Superior temporal gyrus (tissue), 1 donor: ENCODE measurements around the gene PTBP1.
A peak's percentile ranks its signal among the peaks of the same experiment; 100 is the strongest.

Experiments
- DNase-seq: peaks from one replicate; pipeline ENCODE4 v3.0.0-alpha.2; 2016; ENCODE audit errors: extremely low spot score

Gene PTBP1

DNA sequence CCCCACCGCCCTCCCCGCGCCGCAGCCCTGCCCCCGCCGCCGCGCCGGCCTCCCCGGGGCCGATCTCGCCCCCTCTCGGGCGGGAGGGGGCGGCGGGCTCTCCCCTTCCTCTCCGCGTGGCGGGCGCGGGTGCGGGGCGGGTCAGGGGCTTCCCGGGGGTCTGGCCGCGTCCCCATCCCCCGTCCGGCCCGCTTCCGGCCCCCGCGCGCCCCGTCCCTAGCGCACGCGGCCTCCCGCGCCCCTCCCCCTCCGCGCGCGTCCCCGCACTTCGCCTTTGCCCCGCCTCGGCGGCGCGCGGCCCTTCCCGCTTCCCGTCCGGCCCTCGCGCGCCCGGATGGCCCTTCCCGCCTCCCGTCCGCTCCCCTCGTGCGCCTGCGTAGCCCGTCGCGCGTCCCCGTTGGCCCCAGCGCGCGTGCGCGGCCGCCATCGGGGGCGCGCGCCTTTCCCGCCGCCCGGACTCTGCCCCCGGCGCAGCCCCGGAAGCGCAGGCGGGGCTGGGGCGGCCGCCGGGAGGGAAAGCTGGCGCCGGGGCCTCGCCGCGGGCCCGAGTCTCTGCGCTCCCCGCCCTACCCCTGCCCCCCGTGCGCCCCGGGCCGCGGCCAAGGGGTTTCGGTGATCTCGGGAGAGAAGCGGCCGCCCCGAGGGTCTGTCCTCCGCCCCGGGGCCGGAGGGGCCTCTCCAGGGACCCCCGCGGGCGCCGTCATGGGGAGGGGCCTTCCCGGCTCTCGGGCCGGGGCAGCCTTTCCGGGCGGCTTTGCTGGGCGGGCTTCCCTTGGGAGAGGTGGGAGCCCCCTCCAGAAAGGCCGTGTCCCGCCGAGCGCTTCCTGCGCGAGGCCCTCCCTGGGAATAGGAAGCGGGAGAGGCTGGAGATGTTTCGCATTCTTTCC is 519 bp downstream of the PTBP1 start:
- DNase-seq, result peak; percentile 70

DNA sequence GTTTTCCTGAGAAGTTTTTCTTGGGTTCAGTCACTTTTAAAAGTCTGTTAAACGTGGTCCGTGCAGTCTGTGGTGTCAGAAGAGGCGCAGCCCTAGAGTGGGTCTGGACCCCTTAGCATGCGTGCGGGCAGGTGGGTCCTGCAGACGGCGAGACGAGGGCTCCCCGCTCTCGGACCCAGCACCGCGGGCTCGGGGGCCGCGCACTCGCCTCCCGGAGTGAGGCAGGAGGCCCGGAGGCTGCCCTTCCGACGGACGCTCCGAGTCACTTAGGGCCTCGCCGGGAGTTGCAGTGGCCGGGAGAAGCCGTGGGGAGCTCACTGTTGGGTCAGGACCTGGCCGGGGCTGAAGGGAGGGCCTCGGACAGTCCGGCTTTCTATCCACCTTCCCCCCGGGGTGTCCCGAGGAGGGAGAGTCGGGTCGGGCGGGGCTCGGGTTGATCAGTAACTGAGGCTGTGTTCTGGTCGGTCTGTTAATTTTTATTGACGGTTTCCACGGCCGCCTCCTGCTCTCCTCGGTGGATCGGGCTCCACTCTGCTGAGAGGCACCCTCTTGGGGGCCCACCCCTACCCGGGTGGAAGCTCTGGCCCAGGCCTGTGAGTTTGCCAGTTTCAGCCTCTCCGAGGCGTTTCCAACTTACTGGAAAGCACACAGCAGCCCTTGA is 1.3 kb downstream of the PTBP1 start:
- DNase-seq, result no peak

DNA sequence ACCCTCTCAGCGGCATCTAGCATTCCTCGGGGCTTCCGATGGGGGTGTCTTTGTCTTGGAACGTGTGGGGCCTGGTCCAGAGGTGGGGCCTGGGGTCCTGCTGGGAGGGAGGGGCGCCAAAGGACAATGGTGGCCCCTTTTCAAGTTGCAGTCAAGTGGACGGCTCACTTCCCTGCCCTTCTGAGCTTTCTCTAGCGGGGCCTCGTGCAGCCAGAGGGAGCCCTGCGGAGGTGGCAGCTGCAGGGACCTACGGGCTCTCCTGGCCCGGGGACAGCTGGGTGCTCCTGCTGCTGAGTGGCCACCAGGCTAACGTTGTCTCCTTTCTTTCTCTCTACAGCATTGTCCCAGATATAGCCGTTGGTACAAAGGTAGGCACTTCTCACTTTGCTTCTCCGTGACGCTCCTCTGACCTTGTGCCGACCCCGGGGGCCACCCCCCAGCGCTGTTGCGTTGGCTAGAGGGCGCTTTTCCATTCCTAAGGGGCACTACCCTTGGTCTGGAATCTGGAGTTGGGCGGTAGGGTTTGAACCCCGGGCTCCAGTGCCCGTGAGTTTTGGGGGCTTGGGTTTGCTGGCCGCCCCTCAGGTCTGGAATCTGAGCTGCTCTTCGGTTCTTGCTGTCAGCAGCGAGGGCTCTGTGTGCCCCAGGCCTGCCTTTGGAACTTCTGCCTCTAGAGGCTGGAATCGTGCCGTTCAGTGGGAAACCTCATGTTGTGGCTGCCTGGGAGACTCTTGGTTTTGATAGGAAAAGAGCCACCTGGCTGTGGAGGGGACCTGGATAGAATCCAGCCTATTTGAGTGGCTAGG is 2.0 kb downstream of the PTBP1 start:
- no peak for DNase-seq

DNA sequence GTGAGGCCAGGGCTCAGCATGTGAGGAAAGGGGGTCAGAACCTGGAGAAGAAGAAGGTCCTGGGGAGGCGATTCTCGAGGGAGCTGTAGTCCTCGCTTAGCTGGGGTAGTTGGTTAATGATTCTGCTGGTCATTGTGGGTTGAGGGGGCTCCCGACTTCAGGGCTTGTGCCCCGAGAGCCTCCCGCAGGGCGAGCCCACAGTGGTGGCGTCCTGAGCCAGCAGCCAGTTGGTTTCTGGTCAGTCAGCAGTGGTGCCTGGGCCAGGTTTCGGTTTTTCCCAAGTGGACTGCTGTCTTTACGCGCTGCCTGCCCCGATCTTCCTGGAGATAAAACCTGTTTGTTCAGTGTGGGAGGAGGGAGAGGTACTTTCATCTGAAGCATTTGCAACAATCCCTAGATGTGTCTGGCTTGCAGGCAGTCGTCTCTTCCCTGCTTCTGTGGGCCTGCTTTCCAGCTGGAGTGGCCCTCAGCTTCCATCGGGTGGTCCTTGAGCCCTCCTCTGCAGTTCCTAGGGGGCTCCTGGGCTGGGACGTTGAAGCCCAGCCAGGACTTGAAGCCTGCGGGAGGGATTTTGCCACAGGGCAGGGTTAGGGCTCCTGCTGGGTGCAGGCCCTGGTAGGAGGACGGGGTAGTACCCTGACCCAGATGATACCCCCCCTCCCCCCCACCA is 3.2 kb downstream of the PTBP1 start:
- DNase-seq, result no peak

DNA sequence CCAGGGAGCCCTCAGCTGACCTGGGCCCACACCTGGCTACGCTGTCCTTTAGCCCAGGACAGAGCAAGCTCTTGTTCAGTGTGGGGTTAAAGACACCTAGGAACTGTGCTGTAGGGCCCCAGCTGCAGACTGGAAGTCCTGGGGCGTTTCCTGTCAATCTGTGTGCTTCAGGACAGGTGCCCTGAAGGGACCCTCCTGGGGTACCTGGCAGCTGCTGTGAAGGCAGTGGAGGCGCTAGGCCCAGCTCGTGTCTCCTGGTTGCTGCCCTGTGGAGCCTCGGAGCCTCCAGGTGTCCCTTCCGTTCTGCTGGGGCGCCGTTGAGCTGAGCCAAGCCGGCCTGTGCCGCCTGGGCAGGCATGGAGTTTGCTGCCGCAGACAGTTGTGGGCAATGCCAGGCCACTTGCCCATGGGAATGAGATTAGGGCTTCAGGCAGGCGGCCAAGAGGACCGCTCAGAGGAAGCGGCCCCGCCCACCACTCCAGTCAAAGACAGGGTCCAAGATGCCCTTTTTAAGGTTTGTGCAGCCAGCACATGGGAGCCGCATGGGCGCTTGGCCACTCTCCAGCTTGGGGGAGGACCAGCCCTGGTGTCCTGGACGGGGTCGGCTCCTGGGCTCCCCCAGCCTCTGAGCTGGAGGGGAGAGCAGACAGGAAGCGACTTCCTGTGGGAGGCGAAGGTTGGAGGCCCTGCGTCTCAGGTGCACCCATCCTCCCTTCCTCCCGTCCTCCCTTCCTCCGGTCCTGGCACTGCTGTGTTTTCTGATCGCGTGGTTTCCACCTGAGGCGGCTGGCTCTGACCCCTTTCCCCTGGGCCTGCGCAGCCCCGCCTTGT is 4.0 kb downstream of the PTBP1 start:
- DNase-seq, result no peak

DNA sequence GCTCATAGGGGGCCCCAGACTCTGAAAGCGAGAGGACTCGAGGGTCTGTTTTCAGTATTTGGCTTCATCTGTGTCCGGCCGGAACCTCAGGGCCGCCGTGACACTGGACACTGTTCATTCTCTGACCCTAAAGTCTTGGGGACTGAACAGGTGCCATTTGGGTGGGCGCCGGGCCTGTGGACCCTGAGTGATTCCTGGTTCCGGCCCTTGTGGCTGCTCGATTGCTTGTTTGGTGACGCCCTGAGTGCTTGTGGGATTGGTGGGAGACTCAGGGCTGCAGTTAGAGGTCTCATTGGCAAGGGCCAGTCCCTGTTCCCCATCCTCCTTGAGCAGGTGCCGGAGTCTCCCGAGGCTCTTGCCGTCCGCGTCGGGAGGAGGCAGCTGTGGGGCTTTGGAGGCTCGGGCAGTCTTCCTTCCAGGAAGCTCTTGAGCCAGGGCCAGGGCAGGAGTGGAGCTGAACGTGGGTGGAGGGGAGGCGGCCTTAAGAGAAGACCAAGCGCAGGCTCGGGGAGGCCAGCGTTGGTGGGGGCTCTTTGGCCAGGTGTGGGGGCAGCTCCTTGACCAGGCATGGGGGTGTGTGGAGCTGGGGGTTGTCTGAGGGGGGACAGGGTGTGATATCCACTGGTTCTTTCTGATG is 4.7 kb downstream of the PTBP1 start:
- DNase-seq, result no peak

DNA sequence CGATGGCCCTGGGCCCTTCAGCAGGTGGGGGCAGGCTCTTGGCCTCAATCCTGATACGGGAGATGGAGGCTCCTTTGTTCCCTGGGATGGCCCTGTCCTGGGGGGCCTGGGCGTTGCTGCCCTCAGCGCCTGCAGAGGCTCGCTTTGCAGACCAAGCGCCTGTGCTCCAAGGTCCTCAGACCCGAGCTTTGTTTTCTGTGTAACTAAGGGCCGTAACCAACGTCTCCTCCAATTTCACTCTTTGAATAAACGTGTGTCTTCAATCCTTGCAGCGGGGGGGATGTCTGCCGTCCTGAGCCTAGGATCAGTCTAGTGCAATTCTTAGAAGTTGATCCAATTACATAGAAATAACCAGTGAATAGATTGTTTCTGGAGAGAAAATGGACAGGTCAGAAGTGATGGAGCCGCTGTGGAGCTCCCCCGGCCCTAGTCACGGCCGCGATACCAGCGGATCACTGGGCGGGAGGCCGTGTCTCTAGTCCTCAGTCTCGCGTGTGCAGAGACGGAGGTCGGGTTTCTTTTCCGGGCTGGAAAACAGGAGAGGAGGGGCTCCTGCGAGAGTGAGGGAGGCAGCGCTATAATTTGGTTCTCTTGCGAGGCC is 5.3 kb downstream of the PTBP1 start:
- no peak for DNase-seq

DNA sequence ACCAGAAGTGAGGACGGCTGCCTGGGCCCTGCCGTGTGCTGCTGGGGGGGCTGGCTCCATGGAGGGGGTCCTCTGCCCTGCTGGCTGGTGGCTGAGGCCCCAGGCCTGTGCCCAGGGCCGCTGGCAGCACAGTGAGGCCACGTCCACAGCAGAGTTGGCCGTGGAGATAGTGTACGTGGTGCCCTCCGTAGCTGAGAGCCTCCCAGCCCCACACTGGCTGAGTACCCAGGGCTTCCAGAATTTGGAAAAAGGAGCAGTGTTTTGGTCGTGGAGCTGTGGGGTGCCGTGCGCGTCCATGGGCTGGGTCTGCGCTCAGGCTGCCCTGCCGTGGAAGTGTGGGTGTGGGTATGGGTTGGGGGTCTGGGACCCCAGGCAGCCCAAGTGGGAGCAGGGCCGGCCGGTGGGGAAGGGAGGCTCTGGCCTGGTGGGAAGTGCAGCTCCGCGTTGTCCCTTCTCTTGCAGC is 5.9 kb downstream of the PTBP1 start:
- DNase-seq, result no peak

DNA sequence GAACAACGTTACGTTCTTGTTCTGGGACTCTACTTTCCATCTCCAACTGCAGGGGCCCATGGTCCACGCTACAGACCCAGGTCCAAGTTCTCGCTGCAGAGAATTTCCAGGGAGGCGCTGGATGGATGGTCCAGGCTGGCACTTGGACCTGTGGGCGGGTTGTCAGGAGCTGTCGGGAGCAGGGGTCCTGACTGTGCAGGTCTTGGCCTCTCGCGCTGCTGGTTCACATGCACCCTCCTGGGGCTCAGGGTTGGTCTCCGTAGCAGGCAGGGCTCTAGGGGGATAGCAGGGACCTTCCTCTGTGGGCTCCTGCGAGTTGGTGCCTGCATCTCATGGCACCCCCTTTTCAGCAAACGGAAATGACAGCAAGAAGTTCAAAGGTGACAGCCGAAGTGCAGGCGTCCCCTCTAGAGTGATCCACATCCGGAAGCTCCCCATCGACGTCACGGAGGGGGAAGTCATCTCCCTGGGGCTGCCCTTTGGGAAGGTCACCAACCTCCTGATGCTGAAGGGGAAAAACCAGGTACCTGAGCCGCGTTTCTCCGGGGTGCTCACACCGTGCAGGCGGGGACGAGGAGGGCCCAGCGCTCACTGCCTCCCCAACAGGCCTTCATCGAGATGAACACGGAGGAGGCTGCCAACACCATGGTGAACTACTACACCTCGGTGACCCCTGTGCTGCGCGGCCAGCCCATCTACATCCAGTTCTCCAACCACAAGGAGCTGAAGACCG is 6.6 kb downstream of the PTBP1 start:
- no peak for DNase-seq

DNA sequence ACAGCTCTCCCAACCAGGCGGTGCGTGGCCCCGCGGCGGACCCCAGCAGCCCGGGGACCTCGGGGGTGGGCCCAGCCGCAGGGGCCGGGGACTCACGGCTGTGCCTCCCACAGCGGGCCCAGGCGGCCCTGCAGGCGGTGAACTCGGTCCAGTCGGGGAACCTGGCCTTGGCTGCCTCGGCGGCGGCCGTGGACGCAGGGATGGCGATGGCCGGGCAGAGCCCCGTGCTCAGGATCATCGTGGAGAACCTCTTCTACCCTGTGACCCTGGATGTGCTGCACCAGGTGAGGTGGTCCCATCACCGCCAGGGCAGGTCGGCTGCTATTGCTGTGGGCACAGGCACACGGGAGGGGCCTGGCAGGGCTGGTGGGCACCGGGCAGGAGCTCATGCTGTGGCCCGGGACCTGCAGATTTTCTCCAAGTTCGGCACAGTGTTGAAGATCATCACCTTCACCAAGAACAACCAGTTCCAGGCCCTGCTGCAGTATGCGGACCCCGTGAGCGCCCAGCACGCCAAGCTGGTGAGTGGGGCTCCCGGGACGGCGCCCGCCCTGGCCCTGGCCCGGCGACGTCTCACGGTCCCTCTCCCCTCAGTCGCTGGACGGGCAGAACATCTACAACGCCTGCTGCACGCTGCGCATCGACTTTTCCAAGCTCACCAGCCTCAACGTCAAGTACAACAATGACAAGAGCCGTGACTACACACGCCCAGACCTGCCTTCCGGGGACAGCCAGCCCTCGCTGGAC is 7.3 kb downstream of the PTBP1 start:
- no peak for DNase-seq

DNA sequence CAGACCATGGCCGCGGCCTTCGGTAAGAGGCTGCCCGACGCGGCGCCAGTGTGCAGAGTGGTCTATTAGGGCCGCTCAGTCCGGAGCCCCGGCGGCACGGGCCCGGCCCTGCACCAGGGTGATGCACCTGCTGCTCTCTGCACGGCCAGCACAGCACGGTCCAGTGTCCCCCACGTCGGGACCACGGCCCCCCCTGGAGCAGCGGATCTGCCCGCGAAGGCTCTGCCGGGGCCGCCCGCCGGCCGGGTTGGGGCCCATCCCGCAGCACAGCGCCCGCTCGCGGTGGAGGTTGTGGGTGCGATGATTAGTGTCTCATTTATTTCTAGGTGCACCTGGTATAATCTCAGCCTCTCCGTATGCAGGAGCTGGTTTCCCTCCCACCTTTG is 7.9 kb downstream of the PTBP1 start:
- no peak for DNase-seq

DNA sequence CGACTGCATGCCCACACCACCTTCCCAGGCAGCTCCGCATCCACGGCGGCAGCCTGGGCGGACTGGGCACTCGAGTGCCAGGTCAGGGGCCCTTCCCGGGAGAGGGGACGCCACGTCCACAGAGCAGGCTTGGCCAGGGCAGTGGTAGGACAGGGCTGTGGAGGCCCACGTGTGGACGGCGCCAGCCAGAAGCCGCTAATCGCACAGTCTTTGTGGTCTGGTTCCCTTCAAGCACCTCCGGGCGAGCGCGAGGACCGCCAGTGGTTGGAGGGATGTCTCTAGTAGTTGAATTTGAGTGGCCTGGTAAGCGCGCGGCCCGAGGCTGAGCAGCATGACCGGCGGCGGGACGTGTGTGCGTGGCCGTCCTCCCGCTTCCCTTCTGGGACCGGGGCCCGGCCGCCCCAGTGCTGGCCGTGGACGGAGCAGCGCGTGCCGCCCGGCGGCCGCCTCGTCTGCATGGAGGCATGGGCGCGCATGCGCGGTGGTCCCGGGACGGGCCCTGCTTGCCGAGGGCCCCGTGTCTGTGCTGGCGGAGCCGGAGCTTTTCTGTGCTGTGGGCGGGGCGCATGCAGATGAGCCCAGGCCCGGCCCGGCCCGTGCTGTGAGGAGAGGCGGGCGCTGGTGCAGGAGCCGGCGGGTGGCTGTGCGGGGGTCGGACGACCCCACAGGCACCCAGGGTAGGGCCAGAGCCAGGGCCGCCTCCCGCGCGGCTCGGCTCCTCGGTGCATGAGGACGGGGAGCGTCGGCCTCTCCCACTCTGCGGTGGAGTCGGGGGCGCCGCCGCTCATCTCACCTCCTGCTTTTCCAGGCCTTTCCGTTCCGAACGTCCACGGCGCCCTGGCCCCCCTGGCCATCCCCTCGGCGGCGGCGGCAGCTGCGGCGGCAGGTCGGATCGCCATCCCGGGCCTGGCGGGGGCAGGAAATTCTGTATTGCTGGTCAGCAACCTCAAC is 8.6 kb downstream of the PTBP1 start:
- DNase-seq, result no peak

DNA sequence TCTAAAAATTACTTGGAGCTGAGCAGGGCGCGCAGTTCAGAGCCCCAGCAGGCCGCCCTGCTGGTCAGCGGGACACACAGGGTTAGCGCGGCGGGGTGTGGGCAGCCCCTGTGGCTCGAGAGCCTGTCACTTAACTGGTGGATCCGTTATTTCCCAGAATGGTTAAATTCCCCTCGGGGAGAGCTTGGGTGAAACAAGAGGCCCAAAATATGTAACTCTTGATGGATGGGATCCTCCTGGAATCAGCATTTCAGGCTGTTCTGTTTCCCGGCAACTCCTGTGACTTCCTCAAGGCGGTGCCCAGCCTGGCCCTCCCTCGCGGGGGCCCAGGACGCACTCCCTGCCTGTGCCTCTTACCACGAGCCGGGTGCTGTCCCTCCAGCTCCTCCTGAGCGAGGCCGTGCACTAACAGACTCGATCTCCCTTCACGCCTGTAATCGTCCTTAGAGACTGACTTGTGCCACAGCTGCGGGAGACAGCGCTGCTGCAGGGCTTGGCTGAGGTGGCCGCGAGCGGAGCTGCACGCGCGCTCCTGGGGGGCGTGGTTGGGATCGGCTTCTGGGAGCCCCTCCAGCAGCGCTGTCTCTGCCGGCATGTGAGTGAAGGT is 9.7 kb downstream of the PTBP1 start:
- no peak for DNase-seq

DNA sequence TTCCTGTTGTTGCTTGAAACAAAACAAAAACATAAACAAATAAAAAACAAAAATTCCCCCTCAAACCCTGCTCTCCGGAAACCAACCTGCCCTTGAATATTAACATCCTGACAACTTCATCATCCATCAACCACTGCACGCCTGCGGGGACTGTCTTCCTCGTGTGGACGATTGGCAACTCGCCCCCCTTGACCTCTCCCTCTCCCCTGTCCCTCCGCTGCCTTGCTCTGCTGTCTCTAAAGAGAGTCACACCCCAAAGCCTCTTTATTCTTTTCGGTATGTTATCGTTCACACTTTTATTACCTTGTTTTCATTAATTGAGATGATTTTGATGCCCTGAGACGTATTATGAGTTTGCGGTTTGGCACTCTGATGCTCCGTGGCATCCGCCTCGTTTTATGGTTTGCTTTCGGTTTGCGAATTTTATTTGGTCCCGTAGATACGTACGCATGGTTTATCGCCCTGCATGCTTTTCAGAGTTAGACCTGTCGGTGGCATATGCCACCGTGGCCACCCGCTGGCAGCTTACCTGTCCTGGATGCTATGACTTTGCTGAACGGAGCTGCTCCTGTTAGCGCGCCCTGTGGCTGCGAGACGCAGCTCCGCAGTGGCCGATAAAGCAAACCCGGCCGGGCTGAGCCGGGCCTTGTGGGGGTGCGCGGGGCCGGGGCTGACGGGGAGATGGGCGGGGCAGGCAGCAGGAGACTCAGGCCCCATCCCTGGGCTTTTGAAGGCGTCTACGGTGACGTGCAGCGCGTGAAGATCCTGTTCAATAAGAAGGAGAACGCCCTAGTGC is 10.6 kb downstream of the PTBP1 start:
- DNase-seq, result no peak

DNA sequence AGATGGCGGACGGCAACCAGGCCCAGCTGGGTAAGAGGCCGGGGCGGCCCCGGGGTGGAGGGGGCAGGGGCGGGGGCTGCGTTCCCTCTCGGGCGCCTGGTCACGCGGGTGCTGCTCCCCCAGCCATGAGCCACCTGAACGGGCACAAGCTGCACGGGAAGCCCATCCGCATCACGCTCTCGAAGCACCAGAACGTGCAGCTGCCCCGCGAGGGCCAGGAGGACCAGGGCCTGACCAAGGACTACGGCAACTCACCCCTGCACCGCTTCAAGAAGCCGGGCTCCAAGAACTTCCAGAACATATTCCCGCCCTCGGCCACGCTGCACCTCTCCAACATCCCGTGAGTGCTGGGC is 11.1 kb downstream of the PTBP1 start:
- DNase-seq, result no peak
